HG02981 (cell line): ENCODE results near the gene HOXD9.

ENCODE experiments used
- ATAC-seq: cut with Tn5 transposase; IDR thresholded peaks from one replicate; pipeline ENCODE4 v1.9.1; 2021; ENCODE audit warnings: mild to moderate bottlenecking, moderate library complexity; ENCODE audit not compliant: unreplicated experiment

Gene HOXD9

GRCh38 chr2:176124110-176124946, 1.8 kb downstream of the HOXD9 start:
- no peak for ATAC-seq

DNA sequence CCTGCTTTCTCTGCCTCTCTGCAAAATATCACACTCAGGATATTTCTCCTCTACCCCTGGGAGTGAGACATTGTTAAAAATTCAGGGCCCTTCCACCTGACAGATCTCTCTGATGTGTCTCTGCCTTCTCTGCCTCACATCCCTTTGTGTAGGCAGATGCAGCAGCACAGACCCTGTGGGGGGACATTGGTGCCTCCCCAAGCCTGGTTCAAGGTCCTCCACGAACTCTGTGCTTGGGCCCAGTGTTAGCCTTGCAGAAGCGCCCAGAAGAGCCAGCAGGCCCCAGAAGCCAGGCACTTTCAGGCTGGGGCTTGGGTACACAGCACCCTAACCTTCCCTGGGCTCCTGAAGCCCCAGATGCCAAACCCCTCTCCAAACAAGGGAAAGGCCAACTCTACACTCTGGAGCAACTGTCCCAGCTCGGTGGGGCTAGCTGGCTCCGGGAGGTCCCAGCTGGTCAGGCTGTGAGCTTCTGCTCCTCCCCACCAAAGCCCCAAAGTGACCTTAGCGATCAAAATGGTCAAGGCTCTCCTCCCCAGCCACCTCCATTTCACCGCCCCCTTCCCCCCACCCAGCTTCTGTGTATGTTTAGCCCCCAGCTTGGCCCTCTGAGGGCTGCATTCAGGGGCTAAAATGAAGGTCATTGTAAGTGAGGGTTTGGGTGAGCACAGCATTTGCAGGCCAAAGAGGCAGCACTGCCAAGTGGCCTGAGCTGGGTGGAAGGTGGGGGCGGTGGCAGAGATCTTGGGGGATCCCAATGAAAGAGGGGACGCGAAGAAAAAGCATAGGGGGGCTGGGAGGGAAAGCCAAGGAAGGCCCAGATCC, 2.6 kb downstream of the HOXD9 start:
- no peak for ATAC-seq

GRCh38 chr2:176125772-176126054, 3.2 kb downstream of the HOXD9 start:
- ATAC-seq: no peak

DNA sequence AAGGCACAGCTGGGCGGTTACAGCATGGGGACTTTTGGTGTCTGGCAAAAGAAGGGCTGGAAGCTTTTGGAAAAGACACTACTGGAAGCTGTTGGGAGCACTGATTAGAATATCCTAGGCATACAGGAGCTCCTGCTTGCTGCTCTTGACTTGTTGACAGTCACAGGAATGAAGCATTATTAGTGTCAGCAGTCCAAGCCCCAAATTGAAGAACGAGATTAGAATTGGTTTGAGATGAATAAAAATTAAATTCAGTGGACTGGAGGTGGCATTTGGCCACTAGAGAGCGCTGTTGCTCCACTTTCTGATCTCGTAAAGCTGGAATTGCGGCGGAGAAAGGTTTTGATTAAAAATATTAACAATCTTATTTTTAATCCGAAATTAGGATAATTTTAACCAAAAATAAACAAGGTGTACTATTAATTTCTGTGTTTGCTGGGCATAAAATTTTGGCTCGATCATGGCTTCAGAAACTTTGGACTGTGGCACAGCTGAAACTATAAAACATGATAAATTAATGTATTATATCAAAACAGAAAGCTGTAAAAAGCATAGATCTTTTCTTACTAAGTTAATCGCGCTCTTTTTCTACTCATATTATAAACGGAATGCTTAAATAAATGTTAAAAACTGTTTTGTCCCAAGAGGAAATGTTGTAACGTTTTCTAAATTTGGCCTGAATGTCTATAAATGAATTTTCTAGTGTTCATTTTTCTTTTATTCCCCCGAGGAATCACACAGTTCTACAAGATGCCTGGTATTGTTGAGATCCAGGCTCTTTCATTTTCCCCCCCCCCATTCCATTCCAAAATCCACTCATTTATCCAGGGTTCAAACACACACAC, 4.6 kb downstream of the HOXD9 start:
- no peak for ATAC-seq

DNA sequence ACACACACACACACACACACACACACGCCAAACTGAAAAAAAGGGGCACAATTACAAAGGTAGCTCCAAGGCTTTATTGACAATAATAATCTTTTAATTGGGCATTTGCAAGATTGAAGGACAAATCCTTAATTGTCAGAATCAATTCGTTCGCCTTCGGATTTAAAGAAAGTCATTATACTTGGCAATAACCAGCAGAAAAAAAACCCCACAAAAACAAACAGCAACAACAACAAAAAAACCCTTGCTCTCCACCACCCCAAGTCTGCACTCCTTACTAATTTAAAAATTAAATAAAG, 5.2 kb downstream of the HOXD9 start:
- ATAC-seq: no peak

GRCh38 chr2:176128172-176128981, 5.9 kb downstream of the HOXD9 start:
- no peak for ATAC-seq

DNA sequence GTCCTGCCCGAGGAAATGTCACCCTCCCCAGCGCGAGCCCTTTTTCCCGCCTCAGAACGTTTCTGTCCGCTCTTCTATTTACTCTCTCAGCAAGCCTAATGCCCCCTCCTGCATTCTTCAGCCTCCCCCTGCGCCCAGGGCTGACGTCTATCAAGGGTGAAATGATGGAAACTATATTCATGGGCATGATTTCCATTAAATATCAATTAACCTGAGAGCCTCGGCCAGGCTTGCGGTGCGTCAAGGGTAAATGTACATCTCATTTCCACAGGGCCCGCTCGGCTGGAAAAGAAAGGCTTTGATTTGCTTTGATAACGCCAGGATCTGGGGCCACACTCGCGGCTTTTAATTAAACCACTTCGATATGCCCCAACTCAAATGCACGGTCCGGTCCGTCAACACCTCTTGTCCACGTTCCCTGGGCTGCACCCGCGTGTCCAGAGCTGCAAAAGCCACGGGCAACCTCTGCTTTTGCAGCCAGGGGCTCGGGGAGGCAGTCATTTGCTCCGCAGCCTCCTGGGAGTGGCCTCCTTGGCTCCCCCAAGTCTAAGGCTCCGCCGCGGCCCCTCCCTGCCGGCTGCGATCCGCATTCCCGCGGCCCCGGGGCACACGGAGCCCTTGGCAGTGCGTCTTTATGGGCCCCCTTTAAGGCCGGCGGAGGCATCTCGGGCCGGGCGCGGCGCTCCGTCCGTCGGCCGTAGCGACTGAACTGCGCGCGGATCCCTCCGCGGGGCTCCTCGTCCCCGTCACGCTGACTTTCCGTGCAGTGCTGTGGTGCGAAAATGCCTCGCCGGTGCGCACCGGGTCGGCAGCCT, 6.7 kb downstream of the HOXD9 start, which contains the start of gene HOXD8:
Gene HOXD8 (plus strand): TSS at position 724 of the 815 bp plus-strand sequence. CDS start 662 bp downstream, outside the sequence.
- ATAC-seq: no peak

DNA sequence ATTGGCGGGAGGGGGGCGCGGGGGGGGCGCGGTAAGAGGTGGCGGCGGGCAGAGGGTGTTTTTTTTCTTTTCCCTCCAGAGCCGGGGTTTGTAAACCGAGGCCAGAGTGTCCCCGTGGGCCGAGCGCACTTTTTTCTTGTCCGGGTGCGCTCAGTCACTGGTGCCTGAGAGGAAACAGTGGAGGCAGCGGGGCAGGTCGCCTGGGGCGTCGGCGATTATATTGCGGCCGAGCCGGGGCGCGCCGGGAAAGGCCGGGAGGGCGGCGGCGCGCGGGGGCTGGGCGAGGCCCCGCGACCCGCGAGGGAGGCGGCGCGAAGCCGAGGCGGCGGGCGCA, 7.3 kb downstream of the HOXD9 start:
- no peak for ATAC-seq

DNA sequence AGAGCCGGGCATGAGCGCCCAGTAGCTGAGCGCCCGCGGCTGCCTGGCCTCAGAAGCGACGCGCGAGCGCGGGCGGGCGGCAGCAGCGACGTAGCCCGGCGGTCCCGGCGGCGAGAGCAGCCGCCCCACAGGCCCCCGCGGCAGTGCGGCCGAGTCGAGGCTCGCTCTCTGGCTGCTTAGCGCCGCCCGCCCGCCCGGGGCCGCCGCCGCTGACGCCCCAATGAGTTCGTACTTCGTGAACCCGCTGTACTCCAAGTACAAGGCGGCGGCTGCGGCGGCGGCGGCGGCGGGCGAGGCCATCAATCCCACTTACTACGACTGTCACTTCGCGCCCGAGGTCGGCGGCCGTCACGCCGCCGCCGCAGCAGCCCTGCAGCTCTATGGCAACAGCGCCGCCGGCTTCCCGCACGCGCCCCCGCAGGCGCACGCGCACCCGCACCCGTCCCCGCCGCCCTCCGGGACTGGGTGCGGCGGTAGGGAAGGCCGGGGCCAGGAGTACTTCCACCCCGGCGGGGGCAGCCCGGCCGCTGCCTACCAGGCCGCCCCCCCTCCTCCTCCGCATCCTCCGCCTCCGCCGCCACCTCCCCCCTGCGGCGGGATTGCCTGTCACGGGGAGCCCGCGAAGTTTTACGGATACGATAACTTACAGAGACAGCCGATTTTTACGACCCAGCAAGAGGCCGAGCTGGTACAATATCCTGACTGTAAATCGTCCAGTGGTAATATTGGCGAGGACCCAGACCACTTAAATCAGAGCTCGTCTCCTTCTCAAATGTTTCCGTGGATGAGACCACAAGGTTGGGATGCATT, 7.8 kb downstream of the HOXD9 start:
- no peak for ATAC-seq

GRCh38 chr2:176130957-176131847, 8.7 kb downstream of the HOXD9 start:
- no peak for ATAC-seq

- no peak for ATAC-seq
Measured at GRCh38 chr2:176131848-176132158, 9.3 kb downstream of the HOXD9 start.

DNA sequence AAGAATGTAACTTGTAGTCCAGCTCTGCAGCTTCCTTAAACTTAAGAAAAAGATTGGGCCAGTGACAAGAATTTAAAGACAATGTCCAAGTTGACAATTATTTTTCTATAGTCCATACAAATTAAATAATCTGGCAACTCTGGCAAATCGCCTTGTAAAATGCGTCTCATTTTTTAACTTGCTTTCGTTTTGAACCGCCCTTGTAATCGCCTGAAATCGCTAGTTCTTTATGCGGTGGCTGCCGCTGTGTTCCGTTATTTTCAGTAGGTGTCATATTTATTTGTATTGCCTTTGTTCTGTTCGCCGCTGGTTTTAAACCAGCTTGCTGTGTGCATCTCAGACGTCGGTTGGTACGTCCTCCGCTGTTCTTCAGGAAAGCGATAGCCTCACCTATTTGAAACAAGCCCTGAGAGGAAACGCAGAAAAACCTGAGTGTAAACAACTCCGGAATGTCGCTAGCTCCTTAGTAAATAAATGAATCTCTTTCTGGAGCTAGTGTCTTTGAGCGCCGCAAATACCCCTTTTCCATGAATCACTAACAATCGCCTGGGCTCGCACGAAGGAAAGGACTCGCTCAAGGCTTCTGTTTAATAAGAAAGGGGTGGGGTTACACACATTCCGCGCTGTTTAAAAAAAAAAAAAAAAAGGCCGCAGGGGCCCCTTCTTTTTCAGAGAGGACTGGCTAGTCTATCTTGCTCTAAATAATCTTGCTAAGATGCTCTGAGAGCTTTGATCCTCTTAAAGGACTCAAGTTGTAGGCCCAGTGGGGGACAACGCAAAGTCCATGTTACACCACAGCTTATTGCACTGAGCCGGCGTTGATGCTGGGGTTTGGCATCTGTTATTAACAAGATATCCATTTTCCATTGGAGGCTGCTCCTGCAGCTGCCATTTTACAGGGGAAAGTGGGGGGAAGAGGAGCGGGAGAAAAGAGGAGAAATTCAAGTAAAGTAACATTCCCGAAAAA, 10.0 kb downstream of the HOXD9 start:
- no peak for ATAC-seq

DNA sequence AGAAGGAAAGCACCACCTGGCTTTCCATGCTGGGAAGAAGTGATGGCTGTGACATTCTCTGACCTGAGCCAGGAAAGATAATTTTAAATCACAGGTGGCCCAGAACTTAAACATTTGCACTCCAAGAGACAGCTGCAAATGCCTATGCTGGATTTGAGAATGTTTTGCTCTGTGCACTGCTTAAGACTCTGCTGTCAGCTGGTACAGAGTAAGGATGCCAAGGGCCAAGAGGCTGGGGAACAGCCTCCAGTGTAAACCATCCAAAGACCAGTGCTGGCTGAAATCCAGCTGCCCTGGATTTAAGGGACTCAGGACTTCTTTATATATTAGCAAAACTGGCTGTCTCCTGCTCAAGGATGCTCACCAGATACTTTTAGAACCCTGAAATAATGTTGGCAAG, 10.9 kb downstream of the HOXD9 start:
- ATAC-seq: no peak

DNA sequence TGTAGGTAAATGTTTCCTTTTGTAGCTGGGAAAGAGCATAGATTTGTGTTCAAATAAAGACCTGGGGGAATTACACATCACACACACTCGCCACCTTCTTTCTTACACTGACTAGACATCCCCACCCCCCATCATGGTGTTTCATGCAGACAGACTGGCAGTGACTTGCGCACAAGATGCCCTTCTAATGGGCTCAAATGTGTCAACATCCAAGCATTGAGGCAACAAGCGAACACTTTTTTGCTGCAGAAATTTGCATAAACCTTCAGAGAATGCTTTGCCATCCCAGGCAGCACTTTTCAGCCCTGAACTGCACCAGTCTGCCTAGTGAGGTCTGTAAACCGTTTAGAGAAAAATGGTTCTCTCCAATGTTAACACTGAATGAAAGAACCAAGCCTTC, 11.5 kb downstream of the HOXD9 start:
- no peak for ATAC-seq

DNA sequence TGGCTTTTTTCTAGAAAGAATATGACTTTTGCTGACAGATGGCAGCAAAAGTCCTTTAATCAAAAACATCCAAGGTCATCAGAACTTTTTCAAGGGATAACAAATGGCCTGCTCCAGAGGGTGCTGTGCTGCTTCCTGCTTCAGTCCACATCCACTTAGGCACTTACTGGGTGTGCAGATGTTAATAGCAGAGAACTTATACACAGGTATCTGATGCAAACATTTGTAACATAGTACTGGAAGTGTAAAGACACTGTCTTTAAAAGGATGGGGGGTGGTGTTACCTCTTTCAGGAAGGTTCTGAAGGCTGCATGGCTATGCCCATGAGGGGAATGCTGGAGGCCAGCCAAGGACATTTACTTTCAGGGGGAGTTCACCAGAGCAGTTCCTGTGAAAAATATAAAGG, 12.5 kb downstream of the HOXD9 start:
- no peak for ATAC-seq

- no peak for ATAC-seq
Measured at GRCh38 chr2:176136374-176137251, 14.1 kb downstream of the HOXD9 start.
